IMR-90 (cell line): ENCODE measurements around the gene KRT33A. TPM values are rescaled to one million over a fixed set of nuclear protein-coding genes. Genes with fewer than 3 reads are reported as not detected.

Experiments
- ATAC-seq: fragments of 200-7000 bp; cut with Tn5 transposase; 2 replicates; pipeline ENCODE4 v1.9.1; 2020; ENCODE audit warnings: low read depth, mild to moderate bottlenecking, moderate library complexity
- BruUV-seq: library from RNA; stranded (reverse); fragments of 400-500 nt; replicated peaks from 2 replicates; lab custom pipeline; 2021; lab: Mats Ljungman, UMichigan
- CTCF ChIA-PET: fragments of 300-600 bp; formaldehyde crosslinking; extraction: SDS; loops from one replicate; lab custom pipeline; 2021; ENCODE audit warnings: antibody characterized with exemption; lab: Yijun Ruan, JAX
- POLR2A ChIA-PET: fragments of 300-600 bp; sonication (Branson Sonifier 250); formaldehyde crosslinking; loops from one replicate; lab custom pipeline; 2022; ENCODE audit warnings: antibody characterized with exemption; ENCODE audit not compliant: unreplicated experiment; lab: Charles Lee
- DNase-seq: peaks from one replicate; pipeline ENCODE4 v3.0.0; 2013
- H2AFZ ChIP-seq: replicated peaks from 2 replicates; pipeline ENCODE3; 2013; ENCODE audit warnings: low read length, mild to moderate bottlenecking; ENCODE audit not compliant: poor library complexity
- H2AK5ac ChIP-seq: 2 replicates; pipeline ENCODE4 v1.6.1; 2013; ENCODE audit warnings: low read depth, low read length, inconsistent platforms
- H2AK9ac ChIP-seq: replicated peaks from 2 replicates; pipeline ENCODE3; 2013; ENCODE audit warnings: mild to moderate bottlenecking, low read depth, low read length, moderate library complexity; ENCODE audit not compliant: poor library complexity
- H2BK120ac ChIP-seq: 2 replicates; pipeline ENCODE4 v1.6.1; 2013; ENCODE audit warnings: low read depth, low read length, inconsistent platforms
- H2BK15ac ChIP-seq: 3 replicates; pipeline ENCODE4 v1.6.1; 2013; ENCODE audit warnings: low read depth, low read length, inconsistent platforms
- H2BK20ac ChIP-seq: 2 replicates; pipeline ENCODE4 v1.6.1; 2013; ENCODE audit warnings: low read depth, mild to moderate bottlenecking, inconsistent platforms, low read length, moderate library complexity
- H2BK5ac ChIP-seq: 2 replicates; pipeline ENCODE4 v1.6.1; 2013; ENCODE audit warnings: mild to moderate bottlenecking, low read depth, low read length, inconsistent platforms; ENCODE audit not compliant: poor library complexity, severe bottlenecking
- H3K14ac ChIP-seq: replicated peaks from 2 replicates; pipeline ENCODE4 v1.6.1; 2013; ENCODE audit warnings: low read depth, low read length, inconsistent platforms
- H3K18ac ChIP-seq: 2 replicates; pipeline ENCODE4 v1.6.1; 2013; ENCODE audit warnings: low read depth, low read length, control low read depth
- H3K23ac ChIP-seq: 2 replicates; pipeline ENCODE4 v1.6.1; 2013; ENCODE audit warnings: low read depth, low read length, inconsistent platforms
- H3K27ac ChIP-seq: 2 replicates; pipeline ENCODE4 v1.5.1; 2013; ENCODE audit warnings: mild to moderate bottlenecking, control low read depth, low read length; ENCODE audit not compliant: insufficient read depth
- H3K27me3 ChIP-seq: 2 replicates; pipeline ENCODE4 v1.6.1; 2013; ENCODE audit warnings: low read length; ENCODE audit not compliant: control insufficient read depth, insufficient read depth
- H3K36me3 ChIP-seq: 2 replicates; pipeline ENCODE4 v1.6.1; 2013; ENCODE audit warnings: low read length, mixed read lengths; ENCODE audit not compliant: control insufficient read depth, insufficient read depth
- H3K4ac ChIP-seq: 2 replicates; pipeline ENCODE4 v1.6.1; 2013; ENCODE audit warnings: low read depth, low read length, inconsistent platforms
- H3K4me1 ChIP-seq: 2 replicates; pipeline ENCODE4 v1.6.1; 2013; ENCODE audit warnings: low read length, mixed read lengths; ENCODE audit not compliant: control insufficient read depth, insufficient read depth
- H3K4me2 ChIP-seq: 2 replicates; pipeline ENCODE4 v1.6.1; 2013; ENCODE audit warnings: low read depth, mild to moderate bottlenecking, control low read depth, low read length, moderate library complexity
- H3K4me3 ChIP-seq: 2 replicates; pipeline ENCODE4 v1.5.1; 2013; ENCODE audit warnings: low read depth, mild to moderate bottlenecking, control low read depth, low read length, moderate library complexity; ENCODE audit not compliant: insufficient read depth
- H3K56ac ChIP-seq: 2 replicates; pipeline ENCODE4 v1.6.1; 2013; ENCODE audit warnings: low read length, inconsistent platforms; ENCODE audit not compliant: insufficient read depth; ENCODE audit errors: extremely low read depth
- H3K79me1 ChIP-seq, 2 experiments: 2 replicates each; pipeline ENCODE4 v1.6.1; 2013; ENCODE audit warnings: low read length in 2 of 2, inconsistent platforms in 1 of 2, low read depth in 1 of 2
- H3K9ac ChIP-seq: 2 replicates; pipeline ENCODE4 v1.6.1; 2013; ENCODE audit warnings: low read depth, low read length, control low read depth
- H3K9me1 ChIP-seq: 2 replicates; pipeline ENCODE4 v1.6.1; 2013; ENCODE audit warnings: low read length, inconsistent platforms; ENCODE audit not compliant: insufficient read depth
- H3K9me3 ChIP-seq: 2 replicates; pipeline ENCODE4 v1.6.1; 2013; ENCODE audit warnings: low read length; ENCODE audit not compliant: control insufficient read depth, insufficient read depth
- H4K20me1 ChIP-seq: 2 replicates; pipeline ENCODE4 v1.6.1; 2013; ENCODE audit warnings: low read length, inconsistent platforms; ENCODE audit not compliant: insufficient read depth
- H4K5ac ChIP-seq: 2 replicates; pipeline ENCODE4 v1.6.1; 2013; ENCODE audit warnings: mild to moderate bottlenecking, low read depth, low read length, control low read depth
- H4K8ac ChIP-seq, 2 experiments: 2 replicates each; pipeline ENCODE4 v1.6.1; 2013; ENCODE audit warnings: low read depth in 2 of 2, low read length in 2 of 2, control low read depth in 1 of 2, inconsistent platforms in 1 of 2
- H4K91ac ChIP-seq: 2 replicates; pipeline ENCODE4 v1.6.1; 2013; ENCODE audit warnings: low read depth, low read length, inconsistent platforms; ENCODE audit not compliant: insufficient read depth
- BHLHE40 ChIP-seq: fragments of 150-350 bp; IDR thresholded peaks from 2 replicates; pipeline ENCODE4 v1.6.1; 2016; ENCODE audit warnings: mild to moderate bottlenecking, low read depth, low read length
- MAFK ChIP-seq: IDR thresholded peaks from 2 replicates; pipeline ENCODE4 v1.6.1; 2012; ENCODE audit warnings: low read depth, low read length, improper control_type of control experiment
- MAZ ChIP-seq: IDR thresholded peaks from 2 replicates; pipeline ENCODE4 v1.6.1; 2012; ENCODE audit warnings: low read depth, mild to moderate bottlenecking, low read length, improper control_type of control experiment, moderate library complexity, borderline replicate concordance
- MXI1 ChIP-seq: IDR thresholded peaks from 2 replicates; pipeline ENCODE4 v1.6.1; 2012; ENCODE audit warnings: low read depth, mild to moderate bottlenecking, low read length, moderate library complexity, borderline replicate concordance
- NFE2L2 ChIP-seq: fragments of 150-350 bp; IDR thresholded peaks from 2 replicates; pipeline ENCODE4 v1.6.1; 2016; ENCODE audit warnings: low read depth, mild to moderate bottlenecking, low read length
- RAD21 ChIP-seq: IDR thresholded peaks from 2 replicates; pipeline ENCODE4 v1.6.1; 2012; ENCODE audit warnings: low read length, improper control_type of control experiment
- RCOR1 ChIP-seq: IDR thresholded peaks from 2 replicates; pipeline ENCODE4 v1.6.1; 2012; ENCODE audit warnings: mild to moderate bottlenecking, low read length, improper control_type of control experiment; ENCODE audit not compliant: insufficient replicate concordance
- RFX5 ChIP-seq: IDR thresholded peaks from 2 replicates; pipeline ENCODE4 v1.8.0; 2012; ENCODE audit warnings: low read depth, mild to moderate bottlenecking, low read length, moderate library complexity
- WGBS, 2 experiments: methylation state at CpG; one replicate each; pipeline versions ENCODE4 v1.1.5 to v1.1.7; 2013; ENCODE audit warnings: missing lambda C conversion rate in 2 of 2; ENCODE audit not compliant: insufficient read length in 1 of 2; ENCODE audit errors: extremely low coverage in 2 of 2; 5-methylcytosine and 5-hydroxymethylcytosine counted together
- dilution Hi-C: fragments of 300-500 bp; cut with HindIII; formaldehyde crosslinking; loops from one replicate; pipeline ENCODE4 v1.14.3; 2018; ENCODE audit warnings: low sequenced_read_pairs; ENCODE audit not compliant: unreplicated experiment
- in situ Hi-C: fragments of 300-500 bp; cut with MboI; formaldehyde crosslinking; loops from 3 replicates; pipeline ENCODE4 v1.14.3; 2019; ENCODE audit warnings: low sequenced_read_pairs, inconsistent platforms, mixed read lengths
- intact Hi-C: fragments of 100-400 bp; cut with micrococcal nuclease; formaldehyde crosslinking; loops from 2 replicates; pipeline ENCODE4 v1.10.0; 2022
- polyA plus RNA-seq, 3 experiments: library from polyadenylated mRNA; depleted of rRNA; stranded (reverse); fragments of >200 nt; gene quantifications; 2 replicates each; pipeline ENCODE4 v1.2.3, GENCODE V29; 2012; ENCODE audit warnings: low replicate concordance in 1 of 3
- total RNA-seq: library from RNA; depleted of rRNA; stranded (reverse); fragments of >200 nt; gene quantifications from 2 replicates; pipeline ENCODE4 v1.2.3, GENCODE V29; 2012
- TF ChIP-seq, protein P1 (sequence below): conservative IDR thresholded peaks from 2 replicates; pipeline ENCODE4 v1.5.1; 2012; ENCODE audit warnings: mild to moderate bottlenecking, low read depth, low read length, improper control_type of control experiment
- TF ChIP-seq, protein P2 (sequence below): fragments of 150-350 bp; IDR thresholded peaks from 2 replicates; pipeline ENCODE4 v1.6.1; 2017; ENCODE audit warnings: mild to moderate bottlenecking, antibody characterized with exemption, low read length, low read depth
- TF ChIP-seq, protein P3 (sequence below): fragments of 150-350 bp; IDR thresholded peaks from 2 replicates; pipeline ENCODE4 v1.6.1; 2016; ENCODE audit warnings: low read depth, mild to moderate bottlenecking, low read length, moderate library complexity, borderline replicate concordance

KRT33A gene
- total and polyA plus RNA-seq, 2 of the 4 experiments (the other 2 are of a cell fraction): not detected

DNA sequence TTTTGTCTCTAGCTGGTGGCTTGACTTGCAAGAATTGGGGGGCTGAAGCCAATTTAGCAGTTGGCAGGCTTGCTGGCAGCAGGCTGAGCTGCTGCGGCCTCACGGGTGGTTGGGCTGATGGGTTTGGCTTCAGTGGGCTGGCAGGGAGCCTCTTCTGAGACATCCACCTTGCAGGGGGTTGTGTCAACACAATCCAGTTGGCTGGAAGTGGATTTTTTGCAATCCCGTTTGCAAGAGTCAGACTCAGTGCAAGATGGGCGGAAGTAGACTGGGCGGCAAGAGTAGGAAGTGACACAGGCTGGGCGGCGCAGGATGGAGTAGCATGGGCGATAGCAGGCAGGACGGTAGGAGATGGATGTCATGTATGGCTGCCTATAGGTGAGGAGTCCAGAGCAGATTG is 43.0 kb downstream of the KRT33A start:
- Histone ChIP-seq H3K9me1 (no peaks in the 10 kb centered on the region; the same call in 1 of the 2 replicates), H2BK20ac (no peak overlapping the region), H3K9ac (no peak overlapping the region), H3K23ac (no peak overlapping the region), H3K4me2 (no peak overlapping the region), H2BK15ac (no peak overlapping the region), H2BK5ac (no peak overlapping the region), H3K9me3 (no peaks in the 10 kb centered on the region), H3K4me1 (no peaks in the 10 kb centered on the region), H2AK9ac (no peak overlapping the region), H3K4ac (no peak overlapping the region), H3K14ac (no peak overlapping the region), H3K27ac (no peak overlapping the region), H4K5ac (no peak overlapping the region), H4K91ac (no peak overlapping the region), H3K4me3 (no peak overlapping the region), H3K27me3 (peaks cover 7% of the 10 kb centered on the region), H3K79me1 (no peaks in the 10 kb centered on the region), H4K8ac (no peak overlapping the region), H3K18ac (no peak overlapping the region), H2AK5ac (no peak overlapping the region), H3K36me3 (no peaks in the 10 kb centered on the region), H2AFZ (no peak overlapping the region), H4K20me1 (no peaks in the 10 kb centered on the region), H3K56ac (no peak overlapping the region), H2BK120ac (no peak overlapping the region)
- dilution Hi-C loops: no loop called here
- no TSS peak for BruUV-seq
- 70% methylated on average over 3 of the region's 9 CpGs; no CpG with 5 or more reads in 1 of the 2 experiments for WGBS, 2 experiments
- TF ChIP-seq NFE2L2 (no peak), RAD21 (no peak), BHLHE40 (no peak), MXI1 (no peak), RCOR1 (no peak), MAFK (no peak), MAZ (no peak), RFX5 (no peak)
- TF ChIP-seq, protein P1, sequence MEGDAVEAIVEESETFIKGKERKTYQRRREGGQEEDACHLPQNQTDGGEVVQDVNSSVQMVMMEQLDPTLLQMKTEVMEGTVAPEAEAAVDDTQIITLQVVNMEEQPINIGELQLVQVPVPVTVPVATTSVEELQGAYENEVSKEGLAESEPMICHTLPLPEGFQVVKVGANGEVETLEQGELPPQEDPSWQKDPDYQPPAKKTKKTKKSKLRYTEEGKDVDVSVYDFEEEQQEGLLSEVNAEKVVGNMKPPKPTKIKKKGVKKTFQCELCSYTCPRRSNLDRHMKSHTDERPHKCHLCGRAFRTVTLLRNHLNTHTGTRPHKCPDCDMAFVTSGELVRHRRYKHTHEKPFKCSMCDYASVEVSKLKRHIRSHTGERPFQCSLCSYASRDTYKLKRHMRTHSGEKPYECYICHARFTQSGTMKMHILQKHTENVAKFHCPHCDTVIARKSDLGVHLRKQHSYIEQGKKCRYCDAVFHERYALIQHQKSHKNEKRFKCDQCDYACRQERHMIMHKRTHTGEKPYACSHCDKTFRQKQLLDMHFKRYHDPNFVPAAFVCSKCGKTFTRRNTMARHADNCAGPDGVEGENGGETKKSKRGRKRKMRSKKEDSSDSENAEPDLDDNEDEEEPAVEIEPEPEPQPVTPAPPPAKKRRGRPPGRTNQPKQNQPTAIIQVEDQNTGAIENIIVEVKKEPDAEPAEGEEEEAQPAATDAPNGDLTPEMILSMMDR: no peak
- TF ChIP-seq, protein P2, sequence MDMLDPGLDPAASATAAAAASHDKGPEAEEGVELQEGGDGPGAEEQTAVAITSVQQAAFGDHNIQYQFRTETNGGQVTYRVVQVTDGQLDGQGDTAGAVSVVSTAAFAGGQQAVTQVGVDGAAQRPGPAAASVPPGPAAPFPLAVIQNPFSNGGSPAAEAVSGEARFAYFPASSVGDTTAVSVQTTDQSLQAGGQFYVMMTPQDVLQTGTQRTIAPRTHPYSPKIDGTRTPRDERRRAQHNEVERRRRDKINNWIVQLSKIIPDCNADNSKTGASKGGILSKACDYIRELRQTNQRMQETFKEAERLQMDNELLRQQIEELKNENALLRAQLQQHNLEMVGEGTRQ: no peak
- TF ChIP-seq, protein P3, sequence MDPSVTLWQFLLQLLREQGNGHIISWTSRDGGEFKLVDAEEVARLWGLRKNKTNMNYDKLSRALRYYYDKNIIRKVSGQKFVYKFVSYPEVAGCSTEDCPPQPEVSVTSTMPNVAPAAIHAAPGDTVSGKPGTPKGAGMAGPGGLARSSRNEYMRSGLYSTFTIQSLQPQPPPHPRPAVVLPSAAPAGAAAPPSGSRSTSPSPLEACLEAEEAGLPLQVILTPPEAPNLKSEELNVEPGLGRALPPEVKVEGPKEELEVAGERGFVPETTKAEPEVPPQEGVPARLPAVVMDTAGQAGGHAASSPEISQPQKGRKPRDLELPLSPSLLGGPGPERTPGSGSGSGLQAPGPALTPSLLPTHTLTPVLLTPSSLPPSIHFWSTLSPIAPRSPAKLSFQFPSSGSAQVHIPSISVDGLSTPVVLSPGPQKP: no peak
- ChIA-PET CTCF (interaction anchor here (0.7 to 1.1 kb wide), 2 partner anchors 15 to 241 kb away, joined by 3 to 4 read pairs; no protein-coding TSS in a partner anchor), POLR2A (no interaction called here)
- in situ Hi-C loops: no loop called here
- intact Hi-C loops: no loop called here
- ATAC-seq: no peak
- DNase-seq: no peak
